GM12878 (cell line): ENCODE measurements around the gene C14orf93. TPM values are rescaled to one million over a fixed set of nuclear protein-coding genes. Genes with fewer than 3 reads are reported as not detected.

Experiments
- ATAC-seq: fragments of 200-7000 bp; cut with Tn5 transposase; 3 replicates; pipeline ENCODE4 v1.9.1; 2020; ENCODE audit warnings: mild to moderate bottlenecking, moderate library complexity
- BruUV-seq: library from RNA; stranded (reverse); fragments of 400-500 nt; replicated peaks from 2 replicates; lab custom pipeline; 2021; lab: Mats Ljungman, UMichigan
- CTCF ChIA-PET: fragments of 300-600 bp; sonication (Branson Sonifier 250); formaldehyde crosslinking; extraction: SDS; loops from one replicate; lab custom pipeline; 2021; ENCODE audit warnings: inconsistent platforms; lab: Yijun Ruan, JAX
- POLR2A ChIA-PET: fragments of 350-600 bp; formaldehyde crosslinking; extraction: SDS; loops from one replicate; lab custom pipeline; 2021; ENCODE audit warnings: inconsistent platforms; lab: Charles Lee
- RAD21 ChIA-PET: fragments of 300-600 bp; sonication (Branson Sonifier 250); formaldehyde crosslinking; loops from one replicate; lab custom pipeline; 2023; ENCODE audit warnings: antibody characterized with exemption; ENCODE audit not compliant: unreplicated experiment; lab: Charles Lee
- SMC1A ChIA-PET: fragments of 300-600 bp; sonication (Branson Sonifier 250); formaldehyde crosslinking; loops from one replicate; lab custom pipeline; 2023; ENCODE audit not compliant: unreplicated experiment, uncharacterized antibody; lab: Charles Lee
- DNase-seq: peaks from one replicate; pipeline ENCODE4 v3.0.0-alpha.2; 2011; ENCODE audit warnings: low read depth, low spot score
- FAIRE-seq: peaks from 3 replicates; lab custom pipeline; 2011; peaks lifted over from hg19 to GRCh38; lab: Jason Lieb, UNC
- H2AFZ ChIP-seq: 2 replicates; pipeline ENCODE4 v1.6.0; 2011; ENCODE audit warnings: low read depth, low read length, control low read depth; ENCODE audit not compliant: control insufficient read depth
- H3K27ac ChIP-seq: 2 replicates; pipeline ENCODE4 v1.5.1; 2011; ENCODE audit warnings: control low read depth; ENCODE audit not compliant: control insufficient read depth, insufficient read depth
- H3K27me3 ChIP-seq, 2 experiments: replicated peaks in 1 of 2; 2 replicates each; pipeline versions ENCODE4 v1.6.0 to v1.6.1; 2011; ENCODE audit warnings: low read length in 1 of 2; ENCODE audit not compliant: control insufficient read depth in 2 of 2, insufficient read depth in 2 of 2
- H3K36me3 ChIP-seq, 2 experiments: 2 replicates each; pipeline ENCODE4 v1.5.1; 2011; ENCODE audit warnings: low read length in 1 of 2; ENCODE audit not compliant: control insufficient read depth in 2 of 2, insufficient read depth in 2 of 2
- H3K4me1 ChIP-seq: 2 replicates; pipeline ENCODE4 v1.6.1; 2011; ENCODE audit warnings: mild to moderate bottlenecking, low read length, moderate library complexity, mixed read lengths; ENCODE audit not compliant: control insufficient read depth, insufficient read depth
- H3K4me2 ChIP-seq: 2 replicates; pipeline ENCODE4 v1.6.0; 2011; ENCODE audit warnings: control low read depth; ENCODE audit not compliant: control insufficient read depth, insufficient read depth
- H3K4me3 ChIP-seq: fragments of 200-600 bp; sonication (generic); 2 replicates; pipeline ENCODE4 v1.5.1; 2016
- H3K79me2 ChIP-seq: 2 replicates; pipeline ENCODE4 v1.6.0; 2011; ENCODE audit warnings: low read length; ENCODE audit not compliant: control insufficient read depth, insufficient read depth
- H3K9ac ChIP-seq: 2 replicates; pipeline ENCODE4 v1.8.0; 2011; ENCODE audit warnings: low read length, control low read depth, mixed read lengths; ENCODE audit not compliant: control insufficient read depth, insufficient read depth
- H3K9me3 ChIP-seq: replicated peaks from 3 replicates; pipeline ENCODE4 v1.5.1; 2011; ENCODE audit warnings: mild to moderate bottlenecking, low read length; ENCODE audit not compliant: control insufficient read depth, insufficient read depth
- H4K20me1 ChIP-seq: 2 replicates; pipeline ENCODE4 v1.6.0; 2011; ENCODE audit not compliant: control insufficient read depth, insufficient read depth
- CHD1 ChIP-seq: IDR thresholded peaks from 2 replicates; pipeline ENCODE4 v1.6.1; 2012; ENCODE audit warnings: low read depth, low read length, improper control_type of control experiment
- CREB1 ChIP-seq: IDR thresholded peaks from 2 replicates; pipeline ENCODE4 v1.6.1; 2012; ENCODE audit warnings: low read depth, mild to moderate bottlenecking, inconsistent platforms
- DPF2 ChIP-seq: fragments of 450-650 bp; IDR thresholded peaks from 2 replicates; pipeline ENCODE4 v1.6.1; 2017; ENCODE audit warnings: mild to moderate bottlenecking
- E2F4 ChIP-seq: IDR thresholded peaks from 2 replicates; pipeline ENCODE4 v1.6.1; 2012; ENCODE audit warnings: low read depth, low read length, improper control_type of control experiment
- EP300 ChIP-seq, 2 experiments: fragments of 150-350 bp in 1 of 2; IDR thresholded peaks; 2 replicates each; pipeline ENCODE4 v1.6.1; 2011 to 2012; ENCODE audit warnings: low read depth in 2 of 2, low read length in 2 of 2, borderline replicate concordance in 1 of 2, improper control_type of control experiment in 1 of 2, inconsistent platforms in 1 of 2; ENCODE audit not compliant: control insufficient read depth in 1 of 2
- HDAC2 ChIP-seq: fragments of 200-600 bp; sonication (generic); IDR thresholded peaks from 2 replicates; pipeline ENCODE4 v1.6.1; 2017
- IKZF1 ChIP-seq: fragments of 450-650 bp; conservative IDR thresholded peaks from 2 replicates; pipeline ENCODE4 v1.6.1; 2017; ENCODE audit warnings: antibody characterized with exemption, mild to moderate bottlenecking
- IKZF2 ChIP-seq, 2 experiments: fragments of 450-650 bp; IDR thresholded peaks; 2 replicates each; pipeline ENCODE4 v1.6.1; 2017; ENCODE audit warnings: mild to moderate bottlenecking in 2 of 2, moderate library complexity in 2 of 2
- IRF5 ChIP-seq: fragments of 450-650 bp; IDR thresholded peaks from 2 replicates; pipeline ENCODE4 v1.6.1; 2017; ENCODE audit warnings: borderline replicate concordance
- JUND ChIP-seq: IDR thresholded peaks from 2 replicates; pipeline ENCODE4 v1.6.1; 2012; ENCODE audit warnings: low read depth, mild to moderate bottlenecking, low read length, improper control_type of control experiment, moderate library complexity
- MTA2 ChIP-seq: fragments of 450-650 bp; IDR thresholded peaks from 2 replicates; pipeline ENCODE4 v1.6.1; 2016; ENCODE audit warnings: low read depth, mild to moderate bottlenecking, moderate library complexity
- MYB ChIP-seq: fragments of 150-350 bp; IDR thresholded peaks from 2 replicates; pipeline ENCODE4 v1.6.1; 2014; ENCODE audit warnings: mild to moderate bottlenecking, low read depth, low read length, borderline replicate concordance
- NR2C1 ChIP-seq: fragments of 450-650 bp; IDR thresholded peaks from 2 replicates; pipeline ENCODE4 v1.6.1; 2017; ENCODE audit warnings: antibody characterized with exemption, mild to moderate bottlenecking, moderate library complexity
- NR2F1 ChIP-seq: fragments of 450-650 bp; conservative IDR thresholded peaks from 2 replicates; pipeline ENCODE4 v1.6.1; 2017; ENCODE audit warnings: mild to moderate bottlenecking
- POU2F2 ChIP-seq: IDR thresholded peaks from 3 replicates; pipeline ENCODE4 v1.6.1; 2011; ENCODE audit warnings: low read depth, mild to moderate bottlenecking, low read length, borderline replicate concordance
- RELB ChIP-seq: fragments of 450-650 bp; IDR thresholded peaks from 2 replicates; pipeline ENCODE4 v1.6.1; 2017; ENCODE audit warnings: low read depth, mild to moderate bottlenecking, moderate library complexity
- RFX5 ChIP-seq: IDR thresholded peaks from 2 replicates; pipeline ENCODE4 v1.6.1; 2011; ENCODE audit warnings: low read depth, low read length, improper control_type of control experiment
- SRF ChIP-seq, 2 experiments: IDR thresholded peaks; 2 replicates each; pipeline ENCODE4 v1.6.1; 2011; ENCODE audit warnings: low read depth in 2 of 2, low read length in 2 of 2, mild to moderate bottlenecking in 1 of 2, moderate library complexity in 1 of 2
- STAT3 ChIP-seq: IDR thresholded peaks from 2 replicates; pipeline ENCODE4 v1.6.1; 2011; ENCODE audit warnings: low read depth, low read length, improper control_type of control experiment
- ZNF24 ChIP-seq: fragments of 450-650 bp; IDR thresholded peaks from 2 replicates; pipeline ENCODE4 v1.6.1; 2017; ENCODE audit warnings: antibody characterized with exemption, mild to moderate bottlenecking
- WGBS: methylation state at CpG from one replicate; pipeline ENCODE4 v1.1.6; 2016; ENCODE audit warnings: low lambda C conversion rate; ENCODE audit not compliant: insufficient replicate concordance, insufficient coverage; ENCODE audit errors: missing lambda C conversion rate; 5-methylcytosine and 5-hydroxymethylcytosine counted together
- in situ Hi-C: fragments of 300-500 bp; cut with MboI; formaldehyde crosslinking; loops from 9 replicates; pipeline ENCODE4 v1.14.3; 2018; ENCODE audit warnings: mixed read lengths
- intact Hi-C: fragments of 100-400 bp; cut with micrococcal nuclease; formaldehyde crosslinking; loops from one replicate; pipeline ENCODE4 v1.14.2; 2022; ENCODE audit not compliant: unreplicated experiment
- polyA plus RNA-seq, 11 experiments: library from polyadenylated mRNA; depleted of rRNA in 4 of 11; unstranded in 6 of 11; stranded (reverse) in 5 of 11; fragments of >200 nt; fragmentation: Nextera tagmentation in 4 of 11; fragmentation: Illumina TruSeq in 1 of 11; extraction: Ambion mirVana in 4 of 11; extraction: Trizol in 1 of 11; gene quantifications; 1 replicate in 1 of 11; 2 replicates in 10 of 11; pipeline versions ENCODE4 v1.2.1 to v1.2.3, GENCODE V29; 2011 to 2016; ENCODE audit warnings: inconsistent platforms in 2 of 11, missing spikeins in 2 of 11, low read depth in 1 of 11
- total RNA-seq, 4 experiments: library from RNA; depleted of rRNA in 3 of 4; stranded (reverse); fragments of >200 nt in 3 of 4; fragmentation: Illumina TruSeq in 1 of 4; extraction: Trizol in 1 of 4; gene quantifications; 2 replicates each; pipeline versions ENCODE4 v1.2.1 to v1.2.3, GENCODE V29; 2013 to 2021

C14orf93 gene
- total and polyA plus RNA-seq, 10 of the 15 experiments (the other 5 are each of a cell fraction or from before 2014, with no cell fraction given) = 1.8 to 13.9 (median 10.2) TPM

GRCh38 chr14:22976620-22977433, 33.1 kb downstream of the C14orf93 start:
- ATAC-seq = peak; percentile 24; the same call in 1 of the 3 replicates
- WGBS = 51% methylated on average over 6 of the region's 6 CpGs
- no peaks in the 10 kb centered on the region for H3K4me1 ChIP-seq
- ChIA-PET CTCF (interaction anchor here (0.9 to 13.2 kb wide), 21 partner anchors 9 to 406 kb away, joined by 3 to 370 read pairs (median 6); partner anchors contain the start of genes ACIN1, AJUBA, CDH24 and DAD1), SMC1A (interaction anchor here (0.6 to 4.2 kb wide), 15 partner anchors 8 to 407 kb away, joined by 3 to 34 read pairs (median 4); partner anchors contain the start of genes CDH24 and HAUS4), RAD21 (interaction anchor here (0.7 to 8.8 kb wide), 11 partner anchors 9 to 154 kb away, joined by 3 to 110 read pairs (median 5); partner anchors contain the start of genes CDH24, HAUS4 and PRMT5), POLR2A (interaction anchor here (0.6 to 1.6 kb wide), 10 partner anchors 10 to 106 kb away, joined by 3 to 9 read pairs (median 6); partner anchors contain the start of gene HAUS4)
- in situ Hi-C loops = no loop called here
- FAIRE-seq = no peak
- no peak overlapping the region for H2AFZ ChIP-seq
- no peak overlapping the region for H3K27ac ChIP-seq
- H3K36me3 ChIP-seq = no peaks in the 10 kb centered on the region
- H3K4me2 ChIP-seq = no peak overlapping the region
- DNase-seq = no peak
- BruUV-seq = no TSS peak
- H3K9ac ChIP-seq = no peak overlapping the region
- no peaks in the 10 kb centered on the region for H3K9me3 ChIP-seq
- intact Hi-C loops = no loop called here
- no peak overlapping the region for H3K4me3 ChIP-seq
- H3K27me3 ChIP-seq = peaks cover 1 to 12% of the 10 kb centered on the region in 2 experiments
- H4K20me1 ChIP-seq = no peaks in the 10 kb centered on the region
- no peaks in the 10 kb centered on the region for H3K79me2 ChIP-seq
- TF ChIP-seq MYB (no peak), RELB (0 out of 2 replicates have a peak, but pooled peaks have one; percentile 41), SRF (IDR thresholded peaks at IDR 0.05; ENCODE audit: low read depth in 2 of 2, low read length in 2 of 2) (no peak), NR2C1 (no peak), STAT3 (no peak), E2F4 (no peak), IKZF2 (IDR thresholded peaks at IDR 0.05) (peak; percentile 67 to 80; a peak in 2 of 4 replicates), CREB1 (no peak), CHD1 (no peak), IKZF1 (peak; percentile 59), DPF2 (no peak), MTA2 (peak; percentile 71), HDAC2 (no peak), NR2F1 (0 out of 2 replicates have a peak, but pooled peaks have one; percentile 23), ZNF24 (no peak), RFX5 (no peak), IRF5 (no peak), JUND (no peak), EP300 (IDR thresholded peaks at IDR 0.05; ENCODE audit: borderline replicate concordance in 1 of 2, control insufficient read depth in 1 of 2, low read depth in 2 of 2, low read length in 2 of 2) (0 out of 4 replicates have a peak, but pooled peaks of 1 of the 2 experiments have one; percentile 15), POU2F2 (peak; percentile 78; the same call in 1 of the 3 replicates)
